GM19351 (cell line): ENCODE measurements around the gene NR2F1-AS1.

Source experiments
- ATAC-seq: cut with Tn5 transposase; IDR thresholded peaks from one replicate; pipeline ENCODE4 v1.9.1; 2021; ENCODE audit warnings: mild to moderate bottlenecking, moderate library complexity; ENCODE audit not compliant: unreplicated experiment

NR2F1-AS1 gene

GRCh38 chr5:93580927-93581445 lies at the start of gene NR2F1-AS1:
TSS of gene NR2F1-AS1 (minus strand) at chr5:93581219.
- ATAC-seq, result peak; percentile 28

- no peak for ATAC-seq
Measured at GRCh38 chr5:93626801-93627200, 45.8 kb upstream of the NR2F1-AS1 start.

GRCh38 chr5:93623153-93623552 lies 42.1 kb upstream of the NR2F1-AS1 start:
- ATAC-seq, result no peak

GRCh38 chr5:93622240-93622885 lies 41.3 kb upstream of the NR2F1-AS1 start:
- ATAC-seq, result no peak

DNA sequence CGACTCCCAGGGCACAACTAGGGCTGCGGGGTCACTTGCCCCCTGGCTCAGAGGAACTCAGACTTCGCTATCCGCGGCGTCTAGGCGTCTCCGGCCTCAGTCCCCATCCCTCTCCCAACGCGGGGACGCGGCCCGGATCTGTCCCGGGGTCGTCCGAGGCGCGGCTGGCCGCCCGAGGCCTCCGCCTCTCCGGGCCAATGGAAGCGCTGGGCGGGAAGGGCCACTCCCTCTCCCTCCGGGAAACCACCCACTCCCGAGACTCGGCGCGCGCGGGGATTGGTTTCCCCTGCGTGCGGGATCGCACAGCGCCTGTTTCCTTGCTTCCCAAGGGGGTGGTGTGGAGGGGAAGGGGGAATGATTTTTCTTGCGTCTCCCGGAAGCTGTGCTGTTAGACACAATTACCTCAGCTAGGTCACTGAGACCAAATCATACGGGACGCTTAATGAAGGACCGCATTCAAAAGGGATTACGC lies 40.3 kb upstream of the NR2F1-AS1 start:
- ATAC-seq, result no peak

GRCh38 chr5:93620487-93621326 lies 39.7 kb upstream of the NR2F1-AS1 start:
- peak; percentile 98 for ATAC-seq

GRCh38 chr5:93616538-93617174 lies 35.6 kb upstream of the NR2F1-AS1 start:
- no peak for ATAC-seq

DNA sequence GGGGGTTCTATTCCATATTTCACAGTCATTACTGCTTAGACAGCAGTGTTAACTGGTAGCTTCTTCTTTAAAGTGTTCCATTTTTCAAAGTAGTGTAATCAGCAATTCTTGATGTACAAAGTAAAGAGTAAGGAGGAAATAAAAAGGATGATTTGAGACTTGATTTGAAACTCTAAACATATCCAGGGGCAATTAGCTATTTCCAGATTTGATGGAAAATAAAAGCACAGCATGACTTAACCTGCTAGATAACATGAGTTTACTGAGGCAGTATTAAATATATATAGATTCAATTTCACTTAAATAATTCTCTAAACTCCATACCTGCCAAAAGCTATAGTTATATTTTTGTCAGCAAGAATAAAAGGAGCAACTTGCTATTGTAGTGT lies 31.8 kb upstream of the NR2F1-AS1 start:
- ATAC-seq, result no peak

- no peak for ATAC-seq
Measured at GRCh38 chr5:93611976-93612854, 31.2 kb upstream of the NR2F1-AS1 start.

GRCh38 chr5:93611273-93611975 lies 30.4 kb upstream of the NR2F1-AS1 start:
- ATAC-seq, result no peak

GRCh38 chr5:93610581-93611272 lies 29.7 kb upstream of the NR2F1-AS1 start:
- ATAC-seq, result no peak

GRCh38 chr5:93609762-93610161 lies 28.7 kb upstream of the NR2F1-AS1 start:
- no peak for ATAC-seq

DNA sequence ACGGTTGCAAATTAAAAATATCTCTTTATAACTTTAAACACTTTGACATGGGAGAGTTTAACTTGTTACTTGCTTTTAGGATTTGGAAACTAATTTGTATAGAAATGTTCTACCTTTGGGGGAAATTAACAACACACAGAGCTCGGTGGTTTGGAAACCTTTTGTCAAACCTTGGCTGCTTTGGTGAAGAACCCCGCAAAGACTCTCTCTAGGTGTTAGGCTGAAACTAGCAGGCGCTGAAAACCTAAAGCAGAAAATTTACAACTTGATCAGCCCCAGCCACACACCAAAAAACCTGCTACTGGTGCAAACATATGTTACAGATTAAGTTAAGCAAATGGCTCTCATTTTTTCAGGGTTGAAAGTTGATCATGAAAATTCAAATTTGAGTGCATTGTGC lies 27.8 kb upstream of the NR2F1-AS1 start:
- ATAC-seq, result no peak

DNA sequence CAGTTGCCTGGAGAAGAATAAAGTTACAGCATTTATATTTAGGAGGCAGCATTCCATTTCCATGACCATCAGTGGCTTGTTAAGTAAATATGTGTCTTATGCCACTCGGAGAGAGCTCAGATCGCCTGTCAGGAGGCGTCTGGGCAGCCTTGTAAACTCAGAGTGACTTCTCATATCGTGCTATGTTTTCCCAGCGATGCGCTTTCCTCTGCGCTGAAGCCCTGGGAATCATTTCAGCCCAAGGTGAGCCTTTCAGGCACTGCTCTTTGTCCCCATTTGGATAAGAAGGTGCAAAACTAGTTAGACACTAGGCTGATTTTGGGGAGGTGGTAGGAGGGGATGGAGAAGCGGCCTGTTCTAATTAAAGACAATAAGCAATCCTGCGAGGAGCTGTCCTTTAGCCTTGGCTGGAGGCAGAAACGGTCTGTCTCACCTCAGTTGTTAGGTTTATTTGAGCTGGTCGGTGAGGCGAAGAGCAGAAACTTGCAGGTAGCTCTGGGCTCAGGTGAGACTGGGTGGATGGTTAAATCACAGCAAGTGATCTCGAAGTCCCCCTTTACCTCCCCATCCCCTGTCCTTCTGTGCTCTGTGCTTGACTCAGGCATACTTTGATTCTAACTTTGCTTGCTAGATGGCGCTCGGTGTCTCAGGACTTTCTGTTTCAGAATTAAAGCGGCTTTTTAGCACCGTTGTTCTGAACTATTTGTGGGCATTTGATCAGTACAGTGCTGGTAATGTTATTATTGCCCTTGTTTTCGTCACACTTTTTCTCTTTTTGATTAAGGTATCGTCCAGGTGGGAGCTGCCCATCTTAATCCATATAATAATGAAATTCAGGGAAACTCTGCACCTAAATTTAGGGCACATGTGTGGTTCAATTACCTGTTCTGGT lies 26.6 kb upstream of the NR2F1-AS1 start:
- peak; percentile 86 for ATAC-seq

DNA sequence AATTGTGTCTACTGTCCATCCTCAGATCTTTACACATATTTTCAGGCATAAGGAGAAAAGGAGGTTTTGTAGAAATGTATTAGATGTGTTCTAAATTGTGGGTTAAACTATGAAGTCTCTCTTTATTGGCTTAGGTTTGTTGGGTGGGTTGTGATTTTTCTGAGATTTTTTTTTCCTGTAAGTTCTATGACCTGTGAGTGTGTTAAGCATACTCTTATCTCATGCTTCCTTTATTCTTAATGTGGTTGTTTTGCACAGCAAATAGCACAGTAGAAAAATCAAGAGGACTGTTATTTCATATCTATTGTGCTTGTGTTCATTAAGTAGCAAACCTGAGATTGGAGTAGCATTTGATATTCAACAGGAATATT lies 25.3 kb upstream of the NR2F1-AS1 start:
- ATAC-seq, result no peak

- no peak for ATAC-seq
Measured at GRCh38 chr5:93604644-93605515, 23.9 kb upstream of the NR2F1-AS1 start.
